ENCODE results near the gene ZDHHC19.
"Not testable (repeated sequence)": the region's sequence is repeated elsewhere in the genome, so short reads cannot be mapped to it uniquely, and the experiment has no call there.

Gene ZDHHC19

GRCh38 chr3:196198771-196199753 lies 12.1 kb downstream of the ZDHHC19 start:
- DNase-seq = no peak

- no peak for DNase-seq
Measured at GRCh38 chr3:196198081-196198675, 13.0 kb downstream of the ZDHHC19 start.

- no peak for DNase-seq
Measured at GRCh38 chr3:196197524-196197923, 13.7 kb downstream of the ZDHHC19 start.

GRCh38 chr3:196195664-196196265 lies 15.4 kb downstream of the ZDHHC19 start:
- DNase-seq = no peak

GRCh38 chr3:196194542-196194915 lies 16.7 kb downstream of the ZDHHC19 start:
- no peak for DNase-seq

GRCh38 chr3:196193736-196194541 lies 17.3 kb downstream of the ZDHHC19 start:
- DNase-seq = peak; percentile 81

- peak; percentile 26 for DNase-seq
Measured at GRCh38 chr3:196193133-196193735, 18.0 kb downstream of the ZDHHC19 start.

GRCh38 chr3:196192524-196193051 lies 18.6 kb downstream of the ZDHHC19 start:
- no peak for DNase-seq

- no peak for DNase-seq
Measured at GRCh38 chr3:196192036-196192523, 19.1 kb downstream of the ZDHHC19 start.

GRCh38 chr3:196189566-196190347 lies 21.4 kb downstream of the ZDHHC19 start:
- no peak for DNase-seq

- DNase-seq = no peak
Measured at GRCh38 chr3:196186651-196187573, 24.3 kb downstream of the ZDHHC19 start.

- no peak for DNase-seq
Measured at GRCh38 chr3:196184881-196185280, 26.3 kb downstream of the ZDHHC19 start.

GRCh38 chr3:196184169-196184432 lies 27.1 kb downstream of the ZDHHC19 start:
- not testable (repeated sequence) for DNase-seq

GRCh38 chr3:196181127-196181546 lies 30.1 kb downstream of the ZDHHC19 start:
- no peak for DNase-seq

GRCh38 chr3:196180346-196180745 lies 30.9 kb downstream of the ZDHHC19 start:
- DNase-seq = no peak

- DNase-seq = peak; percentile 41
Measured at GRCh38 chr3:196179380-196180308, 31.6 kb downstream of the ZDHHC19 start.

GRCh38 chr3:196178993-196179379 lies 32.2 kb downstream of the ZDHHC19 start:
- DNase-seq = no peak

GRCh38 chr3:196177967-196178366 lies 33.2 kb downstream of the ZDHHC19 start:
- DNase-seq = no peak

- DNase-seq = no peak
Measured at GRCh38 chr3:196177567-196177966, 33.6 kb downstream of the ZDHHC19 start.

Measured in NCI-H226 (cell line).